GM19239 (cell line): ENCODE data around the gene C14orf180.

Experiments
- DNase-seq: peaks from one replicate; pipeline ENCODE4 v3.0.0; 2011; ENCODE audit warnings: low spot score; ENCODE audit not compliant: insufficient read length
- FAIRE-seq: peaks from 2 replicates; lab custom pipeline; 2011; peaks lifted over from hg19 to GRCh38; lab: Jason Lieb, UNC

Gene C14orf180

GRCh38 chr14:104638927-104639450 lies 59.4 kb downstream of the C14orf180 start:
- FAIRE-seq: no peak

GRCh38 chr14:104639471-104639870 lies 59.9 kb downstream of the C14orf180 start:
- DNase-seq: no peak
- FAIRE-seq: no peak

More at GRCh38 chr14:104638927-104639450, 59.4 kb downstream of the C14orf180 start:
- no peak for DNase-seq
